ENCODE measurements around the gene STK17B. TPM values are rescaled to one million over a fixed set of nuclear protein-coding genes. Genes with fewer than 3 reads are reported as not detected.

STK17B gene
- total and polyA plus RNA-seq, 9 of the 15 experiments (the other 6 are each of a cell fraction or from before 2014, with no cell fraction given): 2.3 to 17.7 (median 8.5) TPM

DNA sequence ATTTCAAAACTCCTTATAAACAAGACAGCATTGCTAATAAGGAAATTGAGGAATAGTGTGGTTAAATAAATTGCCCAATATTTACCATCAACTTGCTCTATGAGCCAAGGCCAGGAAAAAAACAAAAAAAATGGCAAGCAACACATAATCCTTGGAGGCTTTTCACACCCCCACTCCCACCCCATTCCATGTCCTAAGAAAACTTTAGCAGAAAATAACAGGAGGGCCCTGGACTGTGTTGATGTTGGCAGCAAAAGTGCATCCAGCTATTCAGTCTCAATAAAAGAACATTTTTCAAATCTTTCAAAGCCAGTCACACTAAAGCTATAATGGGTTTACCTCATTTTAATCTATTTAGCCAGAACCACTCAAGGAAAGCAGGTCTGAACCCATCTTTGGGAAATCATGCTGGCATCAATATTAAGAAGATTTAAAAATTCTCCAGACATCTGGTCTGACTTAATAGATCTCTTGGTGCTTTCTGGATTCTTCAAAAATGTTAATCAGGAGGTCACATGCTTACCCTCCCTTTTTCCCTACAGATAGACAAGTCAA is 34.6 kb upstream of the STK17B start:
- Histone ChIP-seq H3K79me2 (ENCODE audit: control insufficient read depth, insufficient read depth, low read length) (no peaks in the 10 kb centered on the region), H3K4me2 (ENCODE audit: insufficient read depth, low read length) (no peak overlapping the region), H3K9ac (ENCODE audit: insufficient read depth in 1 of 2, low read depth in 2 of 2, low read length in 2 of 2) (no peak overlapping the region), H3K9me3 (replicated peaks; ENCODE audit: control insufficient read depth, insufficient read depth, low read depth, low read length) (no peaks in the 10 kb centered on the region), H2AFZ (ENCODE audit: low read depth, low read length) (no peak overlapping the region), H4K20me1 (replicated peaks; ENCODE audit: control insufficient read depth, insufficient read depth, low read length) (no peaks in the 10 kb centered on the region), H3K9me1 (ENCODE audit: control insufficient read depth, insufficient read depth, low read length) (no peaks in the 10 kb centered on the region), H3K4me3 (no peak overlapping the region), H3K27me3 (ENCODE audit: control insufficient read depth in 2 of 2, insufficient read depth in 2 of 2, low read length in 2 of 2) (no peaks in the 10 kb centered on the region), H3K27ac (ENCODE audit: extremely low read depth, low read depth, low read length) (no peak overlapping the region), H3K4me1 (replicated peaks in 1 of 2; ENCODE audit: control insufficient read depth in 2 of 2, insufficient read depth in 2 of 2, low read length in 2 of 2) (peaks cover 0 to 3% of the 10 kb centered on the region in 2 experiments; a peak in 2 of 5 replicates), H3K36me3 (ENCODE audit: control insufficient read depth, insufficient read depth, low read length) (no peaks in the 10 kb centered on the region)
- no peak for ATAC-seq
- in situ Hi-C loops (cut with MboI): no loop called here
- FAIRE-seq: no peak
- no TSS peak for BruUV-seq (replicated peaks)
- CTCF ChIA-PET (ENCODE audit: low intra/inter-chr PET ratio): no interaction called here
- no peak for DNase-seq (ENCODE audit: extremely low read depth in 1 of 4, low spot score in 3 of 4)
- intact Hi-C loops (cut with micrococcal nuclease): no loop called here
- POLR2A ChIA-PET: no interaction called here
- TF ChIP-seq TAF15 (IDR thresholded peaks at IDR 0.05; ENCODE audit: low read depth, low read length) (no peak), CSDE1 (IDR thresholded peaks at IDR 0.05) (no peak), KAT7 (CRISPR knock-in tag; IDR thresholded peaks at IDR 0.05; ENCODE audit: borderline replicate concordance) (no peak), MTA3 (IDR thresholded peaks at IDR 0.05; ENCODE audit: borderline replicate concordance) (no peak), DACH1 (IDR thresholded peaks at IDR 0.05; ENCODE audit: partially characterized antibody) (no peak), FOXA3 (CRISPR knock-in tag; conservative IDR thresholded peaks at IDR 0.05 in 1 of 2, IDR thresholded peaks at IDR 0.05 in 1 of 2) (no peak), ZNF274 (IDR thresholded peaks at IDR 0.05; ENCODE audit: borderline replicate concordance, low read depth, low read length) (no peak), TSC22D4 (tag; IDR thresholded peaks at IDR 0.05) (no peak), ZNF263 (CRISPR knock-in tag; IDR thresholded peaks at IDR 0.05; ENCODE audit: borderline replicate concordance) (no peak), CREBBP (IDR thresholded peaks at IDR 0.05; ENCODE audit: low read depth, low read length) (no peak), CCNT2 (IDR thresholded peaks at IDR 0.05; ENCODE audit: borderline replicate concordance, extremely low read depth, insufficient read length, low read depth, low read length) (no peak), TEAD2 (tag; IDR thresholded peaks at IDR 0.05) (no peak)
- TF ChIP-seq, protein P1, sequence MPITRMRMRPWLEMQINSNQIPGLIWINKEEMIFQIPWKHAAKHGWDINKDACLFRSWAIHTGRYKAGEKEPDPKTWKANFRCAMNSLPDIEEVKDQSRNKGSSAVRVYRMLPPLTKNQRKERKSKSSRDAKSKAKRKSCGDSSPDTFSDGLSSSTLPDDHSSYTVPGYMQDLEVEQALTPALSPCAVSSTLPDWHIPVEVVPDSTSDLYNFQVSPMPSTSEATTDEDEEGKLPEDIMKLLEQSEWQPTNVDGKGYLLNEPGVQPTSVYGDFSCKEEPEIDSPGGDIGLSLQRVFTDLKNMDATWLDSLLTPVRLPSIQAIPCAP (CRISPR knock-in tag; IDR thresholded peaks at IDR 0.05; ENCODE audit: borderline replicate concordance): no peak
- TF ChIP-seq, protein P2, sequence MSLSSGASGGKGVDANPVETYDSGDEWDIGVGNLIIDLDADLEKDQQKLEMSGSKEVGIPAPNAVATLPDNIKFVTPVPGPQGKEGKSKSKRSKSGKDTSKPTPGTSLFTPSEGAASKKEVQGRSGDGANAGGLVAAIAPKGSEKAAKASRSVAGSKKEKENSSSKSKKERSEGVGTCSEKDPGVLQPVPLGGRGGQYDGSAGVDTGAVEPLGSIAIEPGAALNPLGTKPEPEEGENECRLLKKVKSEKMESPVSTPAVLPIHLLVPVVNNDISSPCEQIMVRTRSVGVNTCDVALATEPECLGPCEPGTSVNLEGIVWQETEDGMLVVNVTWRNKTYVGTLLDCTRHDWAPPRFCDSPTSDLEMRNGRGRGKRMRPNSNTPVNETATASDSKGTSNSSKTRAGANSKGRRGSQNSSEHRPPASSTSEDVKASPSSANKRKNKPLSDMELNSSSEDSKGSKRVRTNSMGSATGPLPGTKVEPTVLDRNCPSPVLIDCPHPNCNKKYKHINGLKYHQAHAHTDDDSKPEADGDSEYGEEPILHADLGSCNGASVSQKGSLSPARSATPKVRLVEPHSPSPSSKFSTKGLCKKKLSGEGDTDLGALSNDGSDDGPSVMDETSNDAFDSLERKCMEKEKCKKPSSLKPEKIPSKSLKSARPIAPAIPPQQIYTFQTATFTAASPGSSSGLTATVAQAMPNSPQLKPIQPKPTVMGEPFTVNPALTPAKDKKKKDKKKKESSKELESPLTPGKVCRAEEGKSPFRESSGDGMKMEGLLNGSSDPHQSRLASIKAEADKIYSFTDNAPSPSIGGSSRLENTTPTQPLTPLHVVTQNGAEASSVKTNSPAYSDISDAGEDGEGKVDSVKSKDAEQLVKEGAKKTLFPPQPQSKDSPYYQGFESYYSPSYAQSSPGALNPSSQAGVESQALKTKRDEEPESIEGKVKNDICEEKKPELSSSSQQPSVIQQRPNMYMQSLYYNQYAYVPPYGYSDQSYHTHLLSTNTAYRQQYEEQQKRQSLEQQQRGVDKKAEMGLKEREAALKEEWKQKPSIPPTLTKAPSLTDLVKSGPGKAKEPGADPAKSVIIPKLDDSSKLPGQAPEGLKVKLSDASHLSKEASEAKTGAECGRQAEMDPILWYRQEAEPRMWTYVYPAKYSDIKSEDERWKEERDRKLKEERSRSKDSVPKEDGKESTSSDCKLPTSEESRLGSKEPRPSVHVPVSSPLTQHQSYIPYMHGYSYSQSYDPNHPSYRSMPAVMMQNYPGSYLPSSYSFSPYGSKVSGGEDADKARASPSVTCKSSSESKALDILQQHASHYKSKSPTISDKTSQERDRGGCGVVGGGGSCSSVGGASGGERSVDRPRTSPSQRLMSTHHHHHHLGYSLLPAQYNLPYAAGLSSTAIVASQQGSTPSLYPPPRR (CRISPR knock-in tag; IDR thresholded peaks at IDR 0.05; ENCODE audit: borderline replicate concordance): no peak
